KMS-11 (cell line): ENCODE results near the gene GNB1L.
A peak's percentile ranks its signal among the peaks of the same experiment; 100 is the strongest.

Experiments
- H2AFZ ChIP-seq: fragments of 200-600 bp; sonication (generic); 2 replicates; pipeline ENCODE4 v1.6.1; 2016; ENCODE audit warnings: antibody characterized with exemption, mixed run types, low read depth
- H3K27ac ChIP-seq: fragments of 200-600 bp; sonication (generic); 2 replicates; pipeline ENCODE4 v1.6.1; 2016; ENCODE audit warnings: mild to moderate bottlenecking, mixed run types
- H3K27me3 ChIP-seq: fragments of 200-600 bp; sonication (generic); 2 replicates; pipeline ENCODE4 v1.6.1; 2017; ENCODE audit warnings: mild to moderate bottlenecking, low read depth, mixed run types, moderate library complexity; ENCODE audit not compliant: insufficient read depth
- H3K36me3 ChIP-seq: fragments of 200-600 bp; sonication (generic); 2 replicates; pipeline ENCODE4 v1.6.1; 2017; ENCODE audit warnings: mild to moderate bottlenecking, mixed run types; ENCODE audit not compliant: insufficient read depth
- H3K4me1 ChIP-seq: fragments of 200-600 bp; sonication (generic); 2 replicates; pipeline ENCODE4 v1.6.1; 2016; ENCODE audit warnings: mild to moderate bottlenecking, low read depth, mixed run types; ENCODE audit not compliant: poor library complexity, severe bottlenecking
- H3K4me2 ChIP-seq: fragments of 200-600 bp; sonication (generic); 2 replicates; pipeline ENCODE4 v1.7.0; 2016; ENCODE audit warnings: mild to moderate bottlenecking, mixed run types
- H3K4me3 ChIP-seq: fragments of 200-600 bp; sonication (generic); IDR thresholded peaks from 2 replicates; pipeline ENCODE4 v1.6.1; 2017; ENCODE audit warnings: low read depth, low read length, mixed read lengths; ENCODE audit not compliant: insufficient read depth
- H3K79me2 ChIP-seq: fragments of 200-600 bp; sonication (generic); 2 replicates; pipeline ENCODE4 v1.6.1; 2016; ENCODE audit warnings: low read depth, mixed run types; ENCODE audit not compliant: insufficient read depth
- H3K9ac ChIP-seq: fragments of 200-600 bp; sonication (generic); 2 replicates; pipeline ENCODE4 v1.6.1; 2016; ENCODE audit warnings: mild to moderate bottlenecking, mixed run types
- H4K20me1 ChIP-seq: fragments of 200-600 bp; sonication (generic); 2 replicates; pipeline ENCODE4 v1.6.1; 2016; ENCODE audit warnings: mild to moderate bottlenecking, mixed run types; ENCODE audit not compliant: insufficient read depth
- TF ChIP-seq, protein P1 (sequence below): fragments of 200-600 bp; sonication (generic); conservative IDR thresholded peaks from 2 replicates; pipeline ENCODE4 v1.6.1; 2017; ENCODE audit warnings: low read depth, mild to moderate bottlenecking, antibody characterized with exemption, low read length, moderate library complexity, mixed read lengths

GNB1L gene, protein sequence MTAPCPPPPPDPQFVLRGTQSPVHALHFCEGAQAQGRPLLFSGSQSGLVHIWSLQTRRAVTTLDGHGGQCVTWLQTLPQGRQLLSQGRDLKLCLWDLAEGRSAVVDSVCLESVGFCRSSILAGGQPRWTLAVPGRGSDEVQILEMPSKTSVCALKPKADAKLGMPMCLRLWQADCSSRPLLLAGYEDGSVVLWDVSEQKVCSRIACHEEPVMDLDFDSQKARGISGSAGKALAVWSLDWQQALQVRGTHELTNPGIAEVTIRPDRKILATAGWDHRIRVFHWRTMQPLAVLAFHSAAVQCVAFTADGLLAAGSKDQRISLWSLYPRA

DNA sequence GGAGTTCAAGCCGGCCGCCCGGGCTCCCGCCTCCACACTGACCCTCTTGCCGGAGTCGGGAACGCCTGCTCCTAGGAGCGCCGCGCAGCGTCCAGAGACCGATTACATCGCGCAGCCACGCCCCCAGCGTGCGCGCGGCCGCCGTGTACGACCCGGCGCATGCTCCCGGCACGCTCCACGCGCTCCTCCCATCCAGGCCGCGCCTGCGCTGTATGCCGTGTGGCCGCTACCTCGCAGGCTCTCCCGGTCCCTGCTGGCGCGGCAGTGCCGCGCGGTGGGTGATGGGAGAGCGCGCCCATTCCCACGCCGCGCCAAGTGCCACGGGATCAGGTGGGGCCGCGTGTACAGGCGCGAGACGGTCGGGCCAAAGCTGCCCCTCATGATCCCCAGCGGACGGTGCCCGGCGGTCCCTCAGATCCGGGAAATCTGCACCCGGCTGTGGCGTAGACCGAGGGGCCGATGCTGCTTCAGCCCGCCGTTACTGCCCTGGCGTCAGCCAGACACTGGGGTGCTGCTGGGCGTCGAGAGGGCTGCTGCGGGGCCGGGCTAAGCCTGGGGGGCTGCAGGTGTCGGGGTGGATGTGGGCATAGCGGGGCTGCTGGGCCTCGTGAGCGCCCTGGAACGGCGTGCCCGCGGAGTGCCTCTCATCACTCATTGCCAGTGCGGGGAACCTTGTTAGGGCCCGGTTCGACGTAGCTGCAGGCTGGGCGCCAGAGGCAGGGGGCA, at the start of gene GNB1L, which contains the start of gene RTL10:
GNB1L (minus strand) TSS at position 97 of the 726 bp plus-strand sequence. CDS start 33,519 bp downstream, outside the sequence.
RTL10 (minus strand) TSS at position 97 of the 726 bp plus-strand sequence. CDS start 2,613 bp downstream, outside the sequence.
- Histone ChIP-seq H3K4me1 (peaks cover 23% of the 10 kb centered on the region), H3K27me3 (no peaks in the 10 kb centered on the region), H3K4me3 (peak within 1 kb of the TSS; percentile 50), H3K79me2 (peaks cover 50% of the 10 kb centered on the region), H4K20me1 (no peaks in the 10 kb centered on the region), H3K9ac (peak within 1 kb of the TSS; percentile 90), H3K27ac (peak within 1 kb of the TSS; percentile 84), H3K36me3 (no peaks in the 10 kb centered on the region), H3K4me2 (peak within 1 kb of the TSS; percentile 99), H2AFZ (peak within 1 kb of the TSS; percentile 61)
- TF ChIP-seq, protein P1, sequence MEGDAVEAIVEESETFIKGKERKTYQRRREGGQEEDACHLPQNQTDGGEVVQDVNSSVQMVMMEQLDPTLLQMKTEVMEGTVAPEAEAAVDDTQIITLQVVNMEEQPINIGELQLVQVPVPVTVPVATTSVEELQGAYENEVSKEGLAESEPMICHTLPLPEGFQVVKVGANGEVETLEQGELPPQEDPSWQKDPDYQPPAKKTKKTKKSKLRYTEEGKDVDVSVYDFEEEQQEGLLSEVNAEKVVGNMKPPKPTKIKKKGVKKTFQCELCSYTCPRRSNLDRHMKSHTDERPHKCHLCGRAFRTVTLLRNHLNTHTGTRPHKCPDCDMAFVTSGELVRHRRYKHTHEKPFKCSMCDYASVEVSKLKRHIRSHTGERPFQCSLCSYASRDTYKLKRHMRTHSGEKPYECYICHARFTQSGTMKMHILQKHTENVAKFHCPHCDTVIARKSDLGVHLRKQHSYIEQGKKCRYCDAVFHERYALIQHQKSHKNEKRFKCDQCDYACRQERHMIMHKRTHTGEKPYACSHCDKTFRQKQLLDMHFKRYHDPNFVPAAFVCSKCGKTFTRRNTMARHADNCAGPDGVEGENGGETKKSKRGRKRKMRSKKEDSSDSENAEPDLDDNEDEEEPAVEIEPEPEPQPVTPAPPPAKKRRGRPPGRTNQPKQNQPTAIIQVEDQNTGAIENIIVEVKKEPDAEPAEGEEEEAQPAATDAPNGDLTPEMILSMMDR = no peak

DNA sequence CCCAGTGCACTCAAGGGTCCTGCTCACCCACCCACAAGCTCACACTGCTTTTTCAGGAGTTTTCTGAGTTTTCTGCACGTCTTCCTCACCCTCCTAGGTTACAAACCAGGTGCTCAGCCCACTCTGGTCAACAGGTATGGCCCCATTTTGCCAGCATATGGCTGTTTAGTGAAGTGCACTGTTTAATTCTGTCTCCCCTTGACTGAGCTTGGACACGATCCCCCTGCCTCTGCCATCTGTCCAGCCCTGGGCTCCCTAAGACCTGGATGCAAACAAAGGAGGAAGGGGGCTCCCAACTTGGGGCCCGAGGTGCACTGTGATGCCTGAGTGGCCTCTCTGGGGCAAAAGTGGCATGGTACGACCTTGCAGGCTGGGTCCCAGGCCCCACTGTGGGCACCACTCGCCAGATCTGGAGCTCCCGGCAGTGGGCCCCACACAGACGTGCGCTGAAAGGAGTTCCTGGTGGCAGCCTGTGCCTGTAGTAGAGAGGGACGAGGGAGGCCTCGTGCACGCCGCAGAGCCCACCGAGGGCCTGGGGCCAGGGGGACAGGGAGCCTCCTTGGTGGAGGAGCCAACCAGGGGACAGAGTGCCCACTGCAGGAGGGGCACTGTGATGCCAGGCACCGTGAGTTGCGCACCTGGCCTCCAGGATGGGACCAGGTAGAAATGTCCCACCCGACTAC, 49.6 kb upstream of the GNB1L start:
- Histone ChIP-seq H3K36me3 (no peaks in the 10 kb centered on the region), H3K79me2 (no peaks in the 10 kb centered on the region), H4K20me1 (no peaks in the 10 kb centered on the region), H3K27ac (no peak overlapping the region), H3K4me3 (no peak overlapping the region), H3K4me2 (no peak overlapping the region), H2AFZ (no peak overlapping the region), H3K4me1 (no peaks in the 10 kb centered on the region), H3K9ac (no peak overlapping the region), H3K27me3 (no peaks in the 10 kb centered on the region)
- TF ChIP-seq, protein P1 = no peak

DNA sequence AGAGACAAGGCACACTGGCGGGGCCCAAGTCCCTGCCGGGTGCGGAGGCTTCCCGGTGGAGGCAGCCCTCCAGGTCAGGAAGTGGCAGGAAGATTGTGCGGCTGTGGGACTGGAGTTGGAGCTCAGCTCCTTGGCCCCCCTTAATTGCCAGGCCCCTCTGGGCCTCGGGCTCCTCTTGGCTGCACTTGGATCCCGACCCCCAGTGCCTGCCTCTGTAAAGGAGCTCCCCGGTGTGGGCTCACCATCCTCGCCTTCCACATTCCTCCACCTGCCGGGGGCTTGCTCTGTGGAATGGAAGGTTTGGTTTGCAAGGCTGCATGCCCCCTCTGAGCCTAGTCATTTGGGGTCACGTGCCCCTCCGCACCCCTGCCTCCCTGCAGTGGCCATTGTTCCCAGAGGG, 48.8 kb upstream of the GNB1L start:
- TF ChIP-seq, protein P1 = no peak
- H3K36me3 ChIP-seq = no peaks in the 10 kb centered on the region
- no peak overlapping the region for H3K4me3 ChIP-seq
- H2AFZ ChIP-seq = no peak overlapping the region
- H3K4me1 ChIP-seq = no peaks in the 10 kb centered on the region
- no peak overlapping the region for H3K4me2 ChIP-seq
- no peaks in the 10 kb centered on the region for H3K79me2 ChIP-seq
- H3K9ac ChIP-seq = no peak overlapping the region
- no peaks in the 10 kb centered on the region for H3K27me3 ChIP-seq
- H4K20me1 ChIP-seq = no peaks in the 10 kb centered on the region
- no peak overlapping the region for H3K27ac ChIP-seq

DNA sequence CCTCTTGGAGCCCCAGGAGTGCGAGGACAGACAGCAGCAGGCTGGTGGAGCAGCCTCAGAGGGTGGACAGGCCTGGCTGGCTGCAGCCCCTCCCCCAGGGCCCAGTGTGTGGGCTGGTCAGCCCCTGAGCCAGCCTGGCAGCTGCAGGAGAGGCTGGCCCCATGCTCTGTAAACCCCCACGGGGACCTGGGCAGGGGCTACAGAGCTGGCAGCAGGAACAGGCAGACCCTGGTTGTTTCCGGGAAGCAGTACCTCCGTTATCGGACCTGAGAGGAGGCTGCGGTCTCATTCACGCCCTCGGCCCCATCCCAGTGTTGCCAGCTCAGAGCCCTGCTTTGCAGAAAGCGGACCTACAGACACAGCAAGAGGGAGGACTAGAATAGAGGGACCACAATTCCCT, 48.4 kb upstream of the GNB1L start:
- TF ChIP-seq, protein P1 = no peak
- Histone ChIP-seq H2AFZ (no peak overlapping the region), H3K36me3 (no peaks in the 10 kb centered on the region), H4K20me1 (no peaks in the 10 kb centered on the region), H3K4me3 (no peak overlapping the region), H3K27me3 (no peaks in the 10 kb centered on the region), H3K79me2 (no peaks in the 10 kb centered on the region), H3K4me2 (no peak overlapping the region), H3K9ac (no peak overlapping the region), H3K4me1 (no peaks in the 10 kb centered on the region), H3K27ac (no peak overlapping the region)
